ENCODE results near the gene AR.
"Not testable (repeated sequence)": the region's sequence is repeated elsewhere in the genome, so short reads cannot be mapped to it uniquely, and the experiment has no call there.

Gene AR

GRCh38 chrX:67651437-67652142, 107.8 kb downstream of the AR start:
- DNase-seq, result no peak

GRCh38 chrX:67652543-67652942, 108.7 kb downstream of the AR start:
- DNase-seq, result no peak

GRCh38 chrX:67654301-67654700, 110.5 kb downstream of the AR start:
- DNase-seq, result no peak

GRCh38 chrX:67665583-67665982, 121.8 kb downstream of the AR start:
- DNase-seq, result no peak

GRCh38 chrX:67670717-67671116, 126.9 kb downstream of the AR start:
- DNase-seq, result not testable (repeated sequence)

GRCh38 chrX:67673741-67674274, 130.0 kb downstream of the AR start:
- no peak for DNase-seq

- no peak for DNase-seq
Measured at GRCh38 chrX:67674741-67675140, 130.9 kb downstream of the AR start.

- DNase-seq, result no peak
Measured at GRCh38 chrX:67684136-67684535, 140.3 kb downstream of the AR start.

GRCh38 chrX:67692246-67692645, 148.4 kb downstream of the AR start:
- DNase-seq, result no peak

GRCh38 chrX:67693928-67694327, 150.1 kb downstream of the AR start:
- DNase-seq, result no peak

GRCh38 chrX:67697452-67697851, 153.6 kb downstream of the AR start:
- no peak for DNase-seq

- no peak for DNase-seq
Measured at GRCh38 chrX:67700602-67701001, 156.8 kb downstream of the AR start.

- DNase-seq, result no peak
Measured at GRCh38 chrX:67714004-67714403, 170.2 kb downstream of the AR start.

GRCh38 chrX:67717571-67717970, 173.8 kb downstream of the AR start:
- no peak for DNase-seq

GRCh38 chrX:67718926-67719325, 175.1 kb downstream of the AR start:
- DNase-seq, result no peak

- DNase-seq, result no peak
Measured at GRCh38 chrX:67720344-67720743, 176.5 kb downstream of the AR start.

- DNase-seq, result no peak
Measured at GRCh38 chrX:67721321-67721720, 177.5 kb downstream of the AR start.

- DNase-seq, result no peak
Measured at GRCh38 chrX:67723580-67724351, 179.9 kb downstream of the AR start.

- DNase-seq, result no peak
Measured at GRCh38 chrX:67724359-67725110, 180.7 kb downstream of the AR start.

- DNase-seq, result no peak
Measured at GRCh38 chrX:67725471-67725870, 181.7 kb downstream of the AR start.

- no peak for DNase-seq
Measured at GRCh38 chrX:67726018-67726417, 182.2 kb downstream of the AR start.

- DNase-seq, result no peak
Measured at GRCh38 chrX:67727576-67727975, 183.8 kb downstream of the AR start.

- no peak for DNase-seq
Measured at GRCh38 chrX:67730296-67730695, 186.5 kb downstream of the AR start.

- no peak for DNase-seq
Measured at GRCh38 chrX:67731061-67731460, 187.2 kb downstream of the AR start.

Data from NCI-H748 treated with DMSO at 0.1 percent for 48 hours (cell line).